HG03442 (cell line): ENCODE data around the gene CWF19L2.

Experiments used
- ATAC-seq: cut with Tn5 transposase; IDR thresholded peaks from one replicate; pipeline ENCODE4 v1.9.1; 2021; ENCODE audit warnings: mild to moderate bottlenecking, moderate library complexity; ENCODE audit not compliant: unreplicated experiment

The CWF19L2 gene

GRCh38 chr11:107316426-107316825 lies 141.2 kb downstream of the CWF19L2 start:
- no peak for ATAC-seq

DNA sequence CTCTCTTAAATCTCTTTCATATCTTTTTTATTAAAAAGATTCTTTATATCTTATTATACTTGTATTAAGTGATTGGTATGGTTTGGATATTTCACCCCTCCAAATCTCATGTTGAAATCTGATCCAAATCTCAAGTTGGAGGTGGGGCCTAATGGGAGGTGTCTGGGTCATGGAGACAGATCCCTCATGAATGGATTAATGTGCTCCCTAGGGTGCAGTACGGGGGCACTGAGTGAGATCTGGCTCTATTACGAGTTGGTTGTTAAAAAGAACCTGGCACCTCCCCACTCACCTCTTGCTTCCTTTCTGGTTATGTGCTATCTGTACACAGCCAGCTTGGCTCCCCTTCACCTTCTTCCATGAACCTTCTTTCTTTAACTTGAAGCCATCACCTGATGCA lies 149.6 kb downstream of the CWF19L2 start:
- no peak for ATAC-seq

DNA sequence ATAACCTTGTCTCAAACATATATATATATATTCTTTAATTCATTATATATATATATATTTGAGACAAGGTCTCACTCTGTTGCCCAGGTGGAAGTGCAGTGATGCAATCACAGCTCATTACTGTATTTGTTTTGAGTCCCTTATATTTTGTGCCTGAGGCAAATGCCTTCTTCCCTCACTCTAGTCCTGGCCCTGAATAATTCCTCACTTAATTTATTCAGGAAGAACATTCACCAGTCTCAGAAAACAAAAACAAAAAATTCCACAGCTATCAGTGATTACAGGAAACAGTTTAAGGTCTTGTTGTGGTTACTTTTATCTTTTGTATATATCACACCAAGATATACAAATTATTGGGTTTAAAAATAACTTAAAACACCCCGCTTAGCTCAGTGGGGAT lies 155.7 kb downstream of the CWF19L2 start:
- no peak for ATAC-seq

- ATAC-seq = no peak
These were observed 163.8 kb downstream of the CWF19L2 start for GRCh38 chr11:107293677-107294344.

- no peak for ATAC-seq
These were observed 175.4 kb downstream of the CWF19L2 start for GRCh38 chr11:107282195-107282594.
